Testis (tissue), 2 donors: ENCODE results near the gene BCOR.

ENCODE experiments used
- CTCF ChIP-seq, 3 experiments: fragments of 450-650 bp in 2 of 3; fragments of 200-600 bp in 1 of 3; sonication (generic) in 1 of 3; IDR thresholded peaks; one replicate each; pipeline ENCODE4 v1.5.1; 2016 to 2019; ENCODE audit warnings: antibody characterized with exemption in 3 of 3, mild to moderate bottlenecking in 2 of 3, moderate library complexity in 1 of 3
- POLR2A ChIP-seq: fragments of 450-650 bp; IDR thresholded peaks from one replicate; pipeline ENCODE4 v1.6.1; 2017; ENCODE audit warnings: antibody characterized with exemption, mild to moderate bottlenecking, moderate library complexity

GRCh38 chrX:40012039-40012867, 85.5 kb downstream of the BCOR start:
- TF ChIP-seq CTCF (IDR thresholded peaks at IDR 0.05) (no peak), POLR2A (no peak)
